Measurements from ENCODE around the gene SPRED2.

The SPRED2 gene

GRCh38 chr2:65277791-65278483, 154.5 kb downstream of the SPRED2 start:
- no peak for DNase-seq (ENCODE audit: low read depth in 2 of 2)

GRCh38 chr2:65277118-65277517, 155.3 kb downstream of the SPRED2 start:
- DNase-seq (ENCODE audit: low read depth in 2 of 2), result no peak

- no peak for DNase-seq (ENCODE audit: low read depth in 2 of 2)
These were observed 155.8 kb downstream of the SPRED2 start for GRCh38 chr2:65276609-65277008.

- DNase-seq (ENCODE audit: low read depth in 2 of 2), result no peak
These were observed 157.1 kb downstream of the SPRED2 start for GRCh38 chr2:65275141-65275915.

GRCh38 chr2:65273344-65273743, 159.1 kb downstream of the SPRED2 start:
- DNase-seq (ENCODE audit: low read depth in 2 of 2), result no peak

- no peak for DNase-seq (ENCODE audit: low read depth in 2 of 2)
These were observed 163.4 kb downstream of the SPRED2 start for GRCh38 chr2:65268957-65269356.

GRCh38 chr2:65267008-65267407, 165.4 kb downstream of the SPRED2 start:
- DNase-seq (ENCODE audit: low read depth in 2 of 2), result no peak

GRCh38 chr2:65265671-65266045, 166.7 kb downstream of the SPRED2 start:
- DNase-seq (ENCODE audit: low read depth in 2 of 2), result no peak

- no peak for DNase-seq (ENCODE audit: low read depth in 2 of 2)
These were observed 167.4 kb downstream of the SPRED2 start for GRCh38 chr2:65264821-65265670.

GRCh38 chr2:65263986-65264385, 168.4 kb downstream of the SPRED2 start:
- no peak for DNase-seq (ENCODE audit: low read depth in 2 of 2)

GRCh38 chr2:65263262-65263661, 169.1 kb downstream of the SPRED2 start:
- no peak for DNase-seq (ENCODE audit: low read depth in 2 of 2)

GRCh38 chr2:65261676-65262075, 170.7 kb downstream of the SPRED2 start:
- DNase-seq (ENCODE audit: low read depth in 2 of 2), result no peak

Data from stimulated activated CD8-positive, alpha-beta memory T cell treated with anti-CD3 and anti-CD28 coated beads, Interleukin-7, amount 100 ng/mL, for 4 hours (primary cell).